ENCODE measurements around the gene ZSCAN31. TPM values are rescaled to one million over a fixed set of nuclear protein-coding genes. Genes with fewer than 3 reads are reported as not detected.

ZSCAN31 gene
- total RNA-seq = 12.5 TPM

DNA sequence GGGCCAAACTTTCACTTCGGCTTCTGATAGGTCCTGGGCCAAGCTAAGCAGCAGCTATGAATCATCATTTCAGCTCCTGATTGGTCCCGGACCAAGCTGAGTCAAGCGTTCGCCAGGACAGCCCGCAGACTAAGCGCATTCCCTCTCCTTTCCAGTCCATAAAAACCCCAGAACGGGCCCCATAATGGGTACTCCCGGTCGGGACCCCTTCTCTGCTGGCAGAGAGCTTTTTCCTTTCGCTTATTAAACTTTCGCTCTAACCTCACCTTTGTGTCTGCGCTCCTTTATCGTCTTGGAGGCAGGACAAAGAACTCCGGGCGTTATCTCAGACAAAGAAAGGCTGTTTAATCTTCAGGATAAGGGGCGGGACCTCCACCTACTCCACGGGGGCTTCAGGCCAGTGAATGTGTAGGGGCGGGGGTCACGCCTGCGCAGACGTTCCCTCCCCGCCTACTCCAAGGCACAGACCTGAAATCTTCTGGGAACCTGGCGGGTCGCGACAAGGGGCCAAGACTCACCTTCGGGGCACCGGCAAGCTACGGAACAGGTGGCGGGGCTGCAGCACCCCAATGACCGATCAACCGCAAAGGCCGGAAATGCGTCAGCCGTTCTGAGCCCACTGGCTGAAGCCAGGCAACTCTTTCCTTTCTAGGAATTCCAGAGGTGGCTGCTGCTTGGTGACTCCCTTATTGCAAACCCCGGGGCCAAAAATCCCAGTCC, at the start of gene ZSCAN31:
TSS of gene ZSCAN31 (minus strand) at position 585 of the 720 bp plus-strand sequence. CDS start 6,465 bp downstream, outside the sequence.
- peaks cover 4 to 11% (median 8%) of the 10 kb centered on the region in 3 donors for H3K4me1 ChIP-seq (ENCODE audit: control insufficient read depth in 3 of 3, insufficient read depth in 3 of 3, low read length in 3 of 3)
- H3K27ac ChIP-seq (ENCODE audit: low read depth, low read length) = peak within 1 kb of the TSS; percentile 98
- no peaks in the 10 kb centered on the region for H3K9me3 ChIP-seq (ENCODE audit: control insufficient read depth in 3 of 3, low read length in 3 of 3)
- H3K36me3 ChIP-seq (ENCODE audit: control insufficient read depth in 3 of 3, insufficient read depth in 3 of 3, low read length in 3 of 3) = peaks cover 0 to 9% (median 0%) of the 10 kb centered on the region in 3 donors
- no peaks in the 10 kb centered on the region for H3K27me3 ChIP-seq (ENCODE audit: control insufficient read depth in 3 of 3, insufficient read depth in 3 of 3, low read length in 3 of 3)
- H3K4me3 ChIP-seq (ENCODE audit: low read length in 3 of 3) = peak within 1 kb of the TSS; percentile 90 to 94 (median 93)
- H3K9ac ChIP-seq (ENCODE audit: low read depth in 1 of 3, low read length in 3 of 3) = peak within 1 kb of the TSS; percentile 92 to 96 (median 96)

DNA sequence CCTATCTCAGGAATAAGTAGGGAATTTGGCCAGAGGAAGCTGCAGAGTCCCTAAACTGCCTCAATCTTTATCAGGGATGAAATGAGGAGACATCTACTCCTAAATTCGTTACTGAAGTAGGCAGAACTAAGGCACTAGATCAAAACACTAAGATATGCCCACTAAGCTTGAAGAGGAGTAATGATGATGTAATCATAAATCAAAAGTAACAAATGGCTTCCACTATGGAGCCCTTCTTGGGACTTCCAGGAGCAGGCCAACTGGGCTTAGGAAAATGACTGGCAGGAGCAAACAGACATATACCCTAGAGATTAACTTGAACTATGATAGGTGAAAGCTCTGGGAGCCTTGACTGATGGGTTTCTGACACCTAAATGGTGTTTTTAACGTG, 48.2 kb upstream of the ZSCAN31 start:
- no peaks in the 10 kb centered on the region for H3K9me3 ChIP-seq (ENCODE audit: control insufficient read depth in 3 of 3, low read length in 3 of 3)
- H3K27me3 ChIP-seq (ENCODE audit: control insufficient read depth in 3 of 3, insufficient read depth in 3 of 3, low read length in 3 of 3) = no peaks in the 10 kb centered on the region
- no peak overlapping the region for H3K4me3 ChIP-seq (ENCODE audit: low read length in 3 of 3)
- H3K4me1 ChIP-seq (ENCODE audit: control insufficient read depth in 3 of 3, insufficient read depth in 3 of 3, low read length in 3 of 3) = no peaks in the 10 kb centered on the region
- peaks cover 0 to 5% (median 5%) of the 10 kb centered on the region in 3 donors for H3K36me3 ChIP-seq (ENCODE audit: control insufficient read depth in 3 of 3, insufficient read depth in 3 of 3, low read length in 3 of 3)
- no peak overlapping the region for H3K27ac ChIP-seq (ENCODE audit: low read depth, low read length)
- H3K9ac ChIP-seq (ENCODE audit: low read depth in 1 of 3, low read length in 3 of 3) = no peak overlapping the region

DNA sequence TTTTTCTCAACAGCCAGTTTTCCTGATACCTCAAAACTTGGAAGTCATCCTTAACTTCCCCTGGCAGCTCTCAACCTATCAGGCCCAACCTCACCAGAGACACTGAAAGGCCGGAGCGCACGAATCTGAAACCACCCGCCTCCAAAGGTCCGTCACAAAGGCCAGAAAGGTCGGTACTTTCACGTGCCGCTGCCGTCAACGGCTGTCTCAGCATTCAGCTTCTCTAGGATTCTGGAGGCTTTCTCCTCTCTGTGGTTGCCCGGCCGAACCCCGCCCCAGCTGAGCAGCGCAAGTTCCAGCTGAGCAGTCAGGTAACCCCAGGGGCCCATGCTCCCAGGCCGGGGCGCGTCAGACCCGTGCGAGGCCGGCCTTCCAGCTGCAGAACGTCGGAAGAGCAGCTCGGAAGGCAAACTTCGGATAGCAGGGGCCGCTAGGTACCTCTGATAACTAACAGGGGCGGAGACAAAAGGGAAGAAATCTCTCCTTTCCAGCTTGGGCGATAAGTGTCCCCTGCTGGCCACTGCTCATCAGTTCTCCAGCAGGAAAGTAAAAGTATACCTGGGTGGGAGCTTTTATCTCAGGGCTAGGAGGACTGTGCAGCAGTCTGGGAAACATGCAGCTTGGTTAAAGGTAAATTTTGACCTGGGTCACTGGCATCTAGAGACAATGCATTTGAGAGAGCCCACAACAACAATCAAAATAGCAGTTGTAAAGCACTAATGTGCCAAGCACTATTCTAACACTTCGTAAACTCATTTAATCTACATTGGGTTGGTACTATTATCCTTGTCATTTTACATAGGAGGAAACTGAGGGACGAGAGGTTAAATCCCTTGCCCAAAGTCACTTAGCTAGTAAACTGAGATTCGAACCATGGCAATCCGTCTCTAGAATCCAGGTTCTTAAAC, 47.5 kb upstream of the ZSCAN31 start:
- peak overlapping the region; percentile 58 for H3K27ac ChIP-seq (ENCODE audit: low read depth, low read length)

DNA sequence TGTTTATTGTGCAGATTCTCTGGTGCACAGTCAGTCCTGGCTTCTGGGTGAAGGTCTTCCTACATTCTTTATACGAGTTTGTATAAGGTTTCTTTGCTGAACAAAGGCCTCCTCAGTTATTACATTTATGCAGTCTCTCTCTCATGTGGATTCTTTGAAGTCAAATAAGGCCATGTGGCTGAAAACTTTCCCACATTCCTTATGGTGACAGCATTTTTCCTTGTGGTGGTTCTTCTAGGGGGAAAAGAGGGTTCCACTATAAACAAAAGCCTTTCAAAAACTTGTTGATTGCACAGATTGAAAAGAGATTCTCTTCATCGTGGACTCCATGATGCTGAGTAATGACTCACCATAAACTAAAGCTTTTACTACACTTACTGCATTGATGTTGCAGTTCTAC, 44.4 kb upstream of the ZSCAN31 start:
- H3K9me3 ChIP-seq (ENCODE audit: control insufficient read depth in 3 of 3, low read length in 3 of 3) = no peaks in the 10 kb centered on the region
- peaks cover 0 to 5% (median 3%) of the 10 kb centered on the region in 3 donors for H3K36me3 ChIP-seq (ENCODE audit: control insufficient read depth in 3 of 3, insufficient read depth in 3 of 3, low read length in 3 of 3)
- H3K4me3 ChIP-seq (ENCODE audit: low read length in 3 of 3) = no peak overlapping the region
- no peak overlapping the region for H3K27ac ChIP-seq (ENCODE audit: low read depth, low read length)
- H3K27me3 ChIP-seq (ENCODE audit: control insufficient read depth in 3 of 3, insufficient read depth in 3 of 3, low read length in 3 of 3) = no peaks in the 10 kb centered on the region
- no peak overlapping the region for H3K9ac ChIP-seq (ENCODE audit: low read depth in 1 of 3, low read length in 3 of 3)
- no peaks in the 10 kb centered on the region for H3K4me1 ChIP-seq (ENCODE audit: control insufficient read depth in 3 of 3, insufficient read depth in 3 of 3, low read length in 3 of 3)

More for the DNA sequence above, 47.5 kb upstream of the ZSCAN31 start:
- Histone ChIP-seq H3K9ac (ENCODE audit: low read depth in 1 of 3, low read length in 3 of 3) (peak overlapping the region; percentile 24 to 74 (median 52)), H3K4me1 (ENCODE audit: control insufficient read depth in 3 of 3, insufficient read depth in 3 of 3, low read length in 3 of 3) (no peaks in the 10 kb centered on the region), H3K4me3 (ENCODE audit: low read length in 3 of 3) (peak overlapping the region; percentile 62 to 79 (median 66)), H3K36me3 (ENCODE audit: control insufficient read depth in 3 of 3, insufficient read depth in 3 of 3, low read length in 3 of 3) (peaks cover 0 to 5% (median 3%) of the 10 kb centered on the region in 3 donors), H3K27me3 (ENCODE audit: control insufficient read depth in 3 of 3, insufficient read depth in 3 of 3, low read length in 3 of 3) (no peaks in the 10 kb centered on the region), H3K9me3 (ENCODE audit: control insufficient read depth in 3 of 3, low read length in 3 of 3) (no peaks in the 10 kb centered on the region)

DNA sequence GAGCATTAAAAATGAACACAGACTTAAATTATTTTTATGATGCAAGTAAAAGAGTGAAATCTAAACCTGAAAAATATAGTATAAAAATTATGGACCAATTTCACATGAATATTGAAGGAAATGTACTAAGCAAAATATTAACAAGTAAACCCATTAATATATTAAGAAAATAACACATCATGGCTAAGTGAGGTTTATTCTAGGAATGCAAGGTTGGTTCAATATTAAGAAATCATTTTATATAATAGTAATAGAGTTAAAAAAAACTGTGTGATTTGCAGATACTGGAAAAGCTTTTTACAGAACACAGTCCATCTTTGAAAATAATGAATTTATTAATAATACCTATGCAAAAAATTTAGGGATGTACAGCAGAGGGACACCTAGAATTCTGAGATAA, 42.7 kb upstream of the ZSCAN31 start:
- H3K9me3 ChIP-seq (ENCODE audit: control insufficient read depth in 3 of 3, low read length in 3 of 3) = no peaks in the 10 kb centered on the region
- H3K4me3 ChIP-seq (ENCODE audit: low read length in 3 of 3) = no peak overlapping the region
- H3K9ac ChIP-seq (ENCODE audit: low read depth in 1 of 3, low read length in 3 of 3) = no peak overlapping the region
- H3K36me3 ChIP-seq (ENCODE audit: control insufficient read depth in 3 of 3, insufficient read depth in 3 of 3, low read length in 3 of 3) = peaks cover 0 to 5% (median 3%) of the 10 kb centered on the region in 3 donors
- no peak overlapping the region for H3K27ac ChIP-seq (ENCODE audit: low read depth, low read length)
- no peaks in the 10 kb centered on the region for H3K27me3 ChIP-seq (ENCODE audit: control insufficient read depth in 3 of 3, insufficient read depth in 3 of 3, low read length in 3 of 3)
- H3K4me1 ChIP-seq (ENCODE audit: control insufficient read depth in 3 of 3, insufficient read depth in 3 of 3, low read length in 3 of 3) = no peaks in the 10 kb centered on the region

DNA sequence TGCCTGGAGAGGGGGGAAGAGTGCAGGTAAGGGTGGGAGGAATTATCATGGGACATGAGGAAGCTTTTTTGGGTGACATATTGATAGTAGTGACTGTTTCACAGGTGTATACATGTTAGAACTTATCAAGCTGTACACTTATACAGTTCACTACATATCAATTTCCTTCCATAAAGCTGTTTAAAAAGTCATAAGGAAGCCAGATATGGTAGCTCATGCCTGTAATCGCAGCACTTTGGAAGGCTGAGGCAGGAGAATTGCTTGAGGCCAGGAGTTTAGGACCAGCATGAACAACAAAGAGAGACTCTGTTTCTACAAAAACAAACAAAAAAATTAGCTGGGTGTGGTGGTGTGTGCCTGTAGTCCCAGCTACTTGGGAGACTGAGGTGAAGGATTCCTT, 41.9 kb upstream of the ZSCAN31 start:
- Histone ChIP-seq H3K9me3 (ENCODE audit: control insufficient read depth in 3 of 3, low read length in 3 of 3) (no peaks in the 10 kb centered on the region), H3K4me3 (ENCODE audit: low read length in 3 of 3) (no peak overlapping the region), H3K36me3 (ENCODE audit: control insufficient read depth in 3 of 3, insufficient read depth in 3 of 3, low read length in 3 of 3) (peaks cover 0 to 5% (median 3%) of the 10 kb centered on the region in 3 donors), H3K4me1 (ENCODE audit: control insufficient read depth in 3 of 3, insufficient read depth in 3 of 3, low read length in 3 of 3) (no peaks in the 10 kb centered on the region), H3K9ac (ENCODE audit: low read depth in 1 of 3, low read length in 3 of 3) (no peak overlapping the region), H3K27ac (ENCODE audit: low read depth, low read length) (no peak overlapping the region), H3K27me3 (ENCODE audit: control insufficient read depth in 3 of 3, insufficient read depth in 3 of 3, low read length in 3 of 3) (no peaks in the 10 kb centered on the region)

DNA sequence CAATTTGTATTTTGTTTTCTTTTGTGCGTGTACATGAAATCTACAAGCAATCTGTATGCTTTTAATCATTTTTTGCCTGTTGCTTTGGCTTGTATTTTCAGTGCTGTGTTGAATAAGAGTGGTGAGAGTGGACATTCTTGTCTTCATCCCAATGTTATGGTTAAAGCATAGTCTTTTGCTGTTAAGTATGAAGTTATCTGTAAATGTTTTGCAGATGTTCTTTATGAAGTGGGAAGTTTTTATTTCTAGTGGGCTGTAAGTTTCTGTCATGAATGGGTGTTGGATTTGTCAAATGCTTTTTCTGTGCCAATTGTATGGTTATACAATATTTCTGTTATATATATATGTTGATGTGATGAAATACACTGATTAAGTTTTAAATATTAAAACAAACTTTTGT, 38.0 kb upstream of the ZSCAN31 start:
- Histone ChIP-seq H3K27ac (ENCODE audit: low read depth, low read length) (no peak overlapping the region), H3K9ac (ENCODE audit: low read depth in 1 of 3, low read length in 3 of 3) (no peak overlapping the region), H3K4me3 (ENCODE audit: low read length in 3 of 3) (no peak overlapping the region), H3K27me3 (ENCODE audit: control insufficient read depth in 3 of 3, insufficient read depth in 3 of 3, low read length in 3 of 3) (no peaks in the 10 kb centered on the region), H3K9me3 (ENCODE audit: control insufficient read depth in 3 of 3, low read length in 3 of 3) (no peaks in the 10 kb centered on the region), H3K36me3 (ENCODE audit: control insufficient read depth in 3 of 3, insufficient read depth in 3 of 3, low read length in 3 of 3) (no peaks in the 10 kb centered on the region), H3K4me1 (ENCODE audit: control insufficient read depth in 3 of 3, insufficient read depth in 3 of 3, low read length in 3 of 3) (no peaks in the 10 kb centered on the region)

DNA sequence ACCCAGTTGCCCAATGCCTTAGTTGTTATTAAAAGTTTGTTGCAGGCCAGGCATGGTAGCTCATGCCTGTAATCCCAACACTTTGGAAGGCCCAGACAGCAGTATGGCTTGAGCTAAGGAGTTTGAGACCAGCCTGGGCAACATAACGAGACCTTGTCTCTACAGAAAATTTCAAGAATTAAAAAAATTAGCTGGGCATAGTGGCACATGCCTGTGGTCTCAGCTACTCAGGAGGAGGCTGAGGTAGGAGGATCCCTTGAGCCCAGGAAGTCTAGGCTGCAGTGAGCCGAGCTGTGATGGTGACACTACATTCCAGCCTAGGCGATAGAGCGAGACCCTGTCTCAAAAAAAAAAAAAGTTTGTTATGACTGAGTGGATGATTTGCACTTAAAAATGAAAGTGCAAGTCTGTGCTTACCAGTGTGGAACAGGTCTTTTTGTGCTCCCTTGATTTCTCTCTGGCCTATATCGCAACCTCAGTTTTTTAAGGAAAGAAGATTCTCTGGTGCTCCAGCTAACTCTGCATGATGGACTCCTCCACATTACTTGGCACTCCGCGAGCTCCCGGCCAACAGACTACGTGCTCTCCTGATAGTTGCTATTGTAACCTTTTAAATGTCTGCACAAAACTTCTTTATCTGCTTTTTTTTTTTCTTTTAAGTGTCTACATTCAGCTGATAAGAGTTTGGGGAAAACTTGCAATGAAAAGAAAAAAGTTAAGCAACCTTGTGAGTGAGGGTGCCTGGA, 35.9 kb upstream of the ZSCAN31 start:
- no peak overlapping the region for H3K27ac ChIP-seq (ENCODE audit: low read depth, low read length)
- no peaks in the 10 kb centered on the region for H3K4me1 ChIP-seq (ENCODE audit: control insufficient read depth in 3 of 3, insufficient read depth in 3 of 3, low read length in 3 of 3)
- no peak overlapping the region for H3K9ac ChIP-seq (ENCODE audit: low read depth in 1 of 3, low read length in 3 of 3)
- H3K36me3 ChIP-seq (ENCODE audit: control insufficient read depth in 3 of 3, insufficient read depth in 3 of 3, low read length in 3 of 3) = peaks cover 0 to 5% (median 0%) of the 10 kb centered on the region in 3 donors
- no peaks in the 10 kb centered on the region for H3K9me3 ChIP-seq (ENCODE audit: control insufficient read depth in 3 of 3, low read length in 3 of 3)
- no peak overlapping the region for H3K4me3 ChIP-seq (ENCODE audit: low read length in 3 of 3)
- H3K27me3 ChIP-seq (ENCODE audit: control insufficient read depth in 3 of 3, insufficient read depth in 3 of 3, low read length in 3 of 3) = no peaks in the 10 kb centered on the region

DNA sequence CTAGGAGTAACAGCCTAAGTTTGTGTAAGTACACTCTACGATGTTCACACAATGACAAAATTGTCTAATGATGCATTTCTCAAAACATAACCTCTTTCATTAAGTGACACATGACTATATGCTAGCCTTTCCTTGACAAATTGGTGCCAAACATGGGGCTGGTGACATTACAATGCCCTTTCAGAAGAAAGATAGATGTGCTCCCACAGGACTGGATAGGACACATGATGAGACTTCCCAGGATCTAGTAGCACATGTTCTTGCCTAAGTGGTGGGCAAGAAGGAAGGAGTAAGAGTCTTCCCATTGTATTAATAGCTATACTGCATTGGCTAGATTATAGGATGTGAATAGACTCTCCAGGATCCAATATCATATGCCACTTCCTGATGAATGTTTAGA, 35.3 kb upstream of the ZSCAN31 start:
- H3K9me3 ChIP-seq (ENCODE audit: control insufficient read depth in 3 of 3, low read length in 3 of 3) = no peaks in the 10 kb centered on the region
- no peak overlapping the region for H3K4me3 ChIP-seq (ENCODE audit: low read length in 3 of 3)
- peaks cover 0 to 10% (median 3%) of the 10 kb centered on the region in 3 donors for H3K36me3 ChIP-seq (ENCODE audit: control insufficient read depth in 3 of 3, insufficient read depth in 3 of 3, low read length in 3 of 3)
- no peak overlapping the region for H3K9ac ChIP-seq (ENCODE audit: low read depth in 1 of 3, low read length in 3 of 3)
- H3K27ac ChIP-seq (ENCODE audit: low read depth, low read length) = no peak overlapping the region
- no peaks in the 10 kb centered on the region for H3K27me3 ChIP-seq (ENCODE audit: control insufficient read depth in 3 of 3, insufficient read depth in 3 of 3, low read length in 3 of 3)
- no peaks in the 10 kb centered on the region for H3K4me1 ChIP-seq (ENCODE audit: control insufficient read depth in 3 of 3, insufficient read depth in 3 of 3, low read length in 3 of 3)
